GM21723 (cell line): ENCODE measurements around the gene CHTF18.

Experiments
- ATAC-seq: cut with Tn5 transposase; IDR thresholded peaks from one replicate; pipeline ENCODE4 v1.9.1; 2021; ENCODE audit warnings: mild to moderate bottlenecking, moderate library complexity; ENCODE audit not compliant: unreplicated experiment

CHTF18 gene

GRCh38 chr16:842711-843560 lies 54.5 kb downstream of the CHTF18 start:
- no peak for ATAC-seq

GRCh38 chr16:843771-844170 lies 55.4 kb downstream of the CHTF18 start:
- ATAC-seq: no peak

- ATAC-seq: no peak
These were observed 56.4 kb downstream of the CHTF18 start for GRCh38 chr16:844638-845350.

GRCh38 chr16:845351-845745 lies 56.9 kb downstream of the CHTF18 start:
- no peak for ATAC-seq

GRCh38 chr16:847151-847550 lies 58.7 kb downstream of the CHTF18 start:
- no peak for ATAC-seq
